CD4-positive, alpha-beta T cell treated with Interleukin-4 for 1 hour (primary cell): ENCODE measurements around the gene PCBP4.

ENCODE experiments used
- DNase-seq, 2 donors: peaks; one replicate each; pipeline ENCODE4 v3.0.0-alpha.2; 2020 to 2022

The PCBP4 gene

DNA sequence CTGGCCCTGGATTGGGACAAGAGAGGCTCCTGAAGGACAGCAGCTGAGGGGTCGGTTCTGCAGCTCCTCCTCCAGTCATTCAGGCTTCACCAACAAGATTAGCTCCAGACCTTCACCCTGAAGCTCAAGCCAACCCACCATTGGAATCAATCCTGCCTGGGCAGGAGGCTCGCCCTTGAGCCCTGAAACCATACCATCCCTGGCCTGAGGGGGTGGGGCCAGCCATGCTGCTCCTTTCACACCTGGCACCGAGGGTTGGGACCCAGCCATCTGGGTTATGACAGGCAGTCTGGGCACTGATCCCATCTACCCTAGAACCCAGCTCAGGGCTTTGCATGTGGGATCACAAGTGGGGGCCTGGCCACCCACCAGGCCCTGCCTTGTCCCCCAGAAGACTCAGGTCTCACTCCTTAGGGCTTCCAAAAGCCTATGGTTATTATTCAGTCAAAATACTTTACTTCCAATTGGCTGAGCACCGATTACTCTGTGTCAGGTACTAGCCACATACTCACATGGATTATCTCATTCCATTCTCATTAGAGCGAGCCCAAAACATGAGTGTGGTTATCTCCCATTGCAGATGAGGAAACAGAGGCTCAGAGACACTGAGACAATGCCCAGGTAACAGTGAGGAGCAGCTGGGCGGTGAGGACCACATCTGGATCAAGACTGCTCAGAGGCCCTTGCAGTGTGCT lies 3.5 kb upstream of the PCBP4 start:
- no peak for DNase-seq

DNA sequence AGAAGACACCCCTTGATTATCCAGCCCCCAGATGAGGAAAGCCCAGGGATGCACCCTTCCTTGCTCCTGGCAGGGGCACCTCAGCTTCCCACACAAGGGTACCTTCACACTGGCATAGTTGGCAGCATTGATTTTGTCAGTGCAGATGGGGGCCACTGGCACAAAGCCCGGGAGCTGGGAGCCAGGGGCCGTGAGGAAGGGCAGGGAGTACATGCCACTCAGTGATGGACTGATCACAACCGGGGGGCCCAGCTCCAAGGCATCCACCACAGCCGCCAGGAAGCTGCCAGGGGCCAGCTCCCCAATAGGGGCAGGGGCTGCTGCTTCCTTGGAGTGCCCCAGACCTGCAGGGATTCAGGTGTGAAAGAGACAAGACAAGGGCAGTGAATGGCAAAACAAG lies 2.6 kb upstream of the PCBP4 start:
- DNase-seq: no peak

DNA sequence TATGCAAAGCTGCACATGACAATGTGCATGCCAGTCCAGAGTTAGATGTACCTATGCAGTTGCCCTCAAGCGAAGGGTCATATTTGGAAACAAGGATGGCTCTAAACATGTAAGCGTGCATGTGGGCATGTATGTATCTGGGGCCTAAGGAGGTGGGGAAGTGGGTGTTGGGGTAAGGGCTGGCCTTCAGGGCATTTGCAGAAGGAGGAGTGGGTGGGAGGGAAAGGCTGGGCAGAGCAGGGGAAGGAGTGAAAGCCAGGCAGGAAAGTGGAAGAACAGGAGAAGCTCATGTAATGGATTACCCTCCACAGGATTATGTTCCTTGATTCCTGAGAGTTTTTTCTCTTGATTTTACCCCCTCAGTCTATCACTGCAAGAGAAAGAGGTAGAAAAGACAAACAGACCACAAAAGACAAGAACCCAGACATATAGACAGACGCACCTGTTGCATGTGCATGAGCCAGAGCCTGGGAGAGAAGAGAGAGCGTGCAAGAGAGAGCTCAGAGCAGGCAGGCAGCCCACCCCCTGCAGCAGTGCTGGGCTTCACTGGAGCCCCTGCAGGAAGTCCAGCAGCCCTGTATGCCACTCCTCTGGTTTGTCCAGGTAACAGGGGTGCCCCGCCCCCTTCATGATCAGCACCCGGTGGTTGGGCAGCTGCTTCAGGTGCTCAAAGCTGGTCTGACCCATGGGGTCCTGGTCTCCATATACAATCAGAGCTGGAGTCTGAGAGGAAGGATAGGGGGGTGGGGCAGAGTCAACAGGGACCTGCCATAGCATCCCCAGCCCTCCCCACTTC lies 1.8 kb upstream of the PCBP4 start:
- no peak for DNase-seq

DNA sequence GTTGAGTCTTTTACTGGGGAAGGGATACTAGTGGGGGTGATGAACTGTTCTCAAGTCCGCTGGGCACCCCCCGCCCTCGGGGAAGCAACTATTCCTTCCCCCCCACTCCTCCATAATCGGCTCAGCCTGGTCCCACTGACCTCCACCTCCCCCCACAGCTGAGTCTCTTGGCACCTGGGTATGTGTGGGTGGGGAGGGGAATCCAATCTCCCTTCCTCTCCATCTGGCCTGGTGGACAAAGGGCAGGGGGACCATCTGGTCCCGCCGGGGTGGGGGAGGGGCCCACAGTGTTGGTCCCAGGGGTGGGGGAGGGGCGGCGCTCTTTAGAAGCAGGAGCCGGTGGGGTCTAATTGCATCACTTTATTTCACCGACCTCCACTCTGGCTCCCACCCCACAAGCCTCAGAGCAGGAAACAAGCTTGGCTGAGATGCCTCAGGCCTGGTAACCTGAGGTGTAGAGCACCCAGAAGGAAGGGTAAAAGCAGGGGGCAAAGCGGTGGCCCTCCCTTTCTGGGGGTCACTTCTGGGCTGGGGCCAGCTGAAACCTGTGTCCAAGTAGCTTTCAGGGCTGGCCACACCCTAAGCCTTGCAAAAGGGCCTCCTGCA lies 1.0 kb upstream of the PCBP4 start:
- no peak for DNase-seq

DNA sequence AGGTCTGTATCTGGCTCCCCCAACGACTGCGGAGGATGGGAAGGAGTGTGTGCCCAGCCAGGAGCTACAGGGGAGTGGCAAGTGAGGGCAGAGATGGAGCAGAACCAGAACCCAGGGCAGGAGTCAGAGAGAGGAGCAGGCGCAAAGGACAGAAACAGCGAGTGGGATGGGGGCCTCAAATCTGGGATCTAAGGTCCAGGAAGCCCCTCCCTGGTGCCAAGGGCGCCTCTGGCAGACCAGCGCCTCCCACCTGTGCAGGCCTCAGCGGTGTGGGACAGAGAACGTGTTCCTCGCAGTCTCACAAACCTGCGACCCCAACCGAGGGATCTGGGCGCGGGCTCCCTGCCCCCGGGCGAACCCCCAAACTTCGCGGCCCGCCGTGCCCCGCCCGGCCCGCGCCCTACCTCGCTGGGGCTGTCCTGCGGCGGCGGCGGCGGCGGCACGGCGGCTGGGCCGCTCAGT lies 301 bp downstream of the PCBP4 start:
- no peak for DNase-seq

DNA sequence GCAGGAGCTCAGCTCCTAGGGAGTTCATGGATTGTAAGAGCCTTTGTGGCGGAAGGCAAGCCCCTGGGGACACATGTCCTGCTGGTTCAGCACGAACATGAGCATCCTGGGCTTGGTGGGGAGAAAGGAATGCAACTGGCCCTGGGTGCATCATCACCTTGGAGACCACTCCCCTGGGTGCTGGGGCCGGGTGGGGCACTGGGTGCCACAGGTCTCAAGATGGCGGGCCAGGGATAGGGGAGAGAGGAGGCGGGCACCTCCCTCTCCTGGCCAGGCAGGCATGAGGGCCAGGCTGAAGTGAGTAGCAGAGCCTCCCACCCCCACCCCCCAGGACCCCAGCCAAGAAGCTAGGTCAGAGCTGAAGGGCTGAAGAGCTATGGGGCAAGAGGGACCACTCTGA lies 768 bp downstream of the PCBP4 start:
- DNase-seq: no peak

DNA sequence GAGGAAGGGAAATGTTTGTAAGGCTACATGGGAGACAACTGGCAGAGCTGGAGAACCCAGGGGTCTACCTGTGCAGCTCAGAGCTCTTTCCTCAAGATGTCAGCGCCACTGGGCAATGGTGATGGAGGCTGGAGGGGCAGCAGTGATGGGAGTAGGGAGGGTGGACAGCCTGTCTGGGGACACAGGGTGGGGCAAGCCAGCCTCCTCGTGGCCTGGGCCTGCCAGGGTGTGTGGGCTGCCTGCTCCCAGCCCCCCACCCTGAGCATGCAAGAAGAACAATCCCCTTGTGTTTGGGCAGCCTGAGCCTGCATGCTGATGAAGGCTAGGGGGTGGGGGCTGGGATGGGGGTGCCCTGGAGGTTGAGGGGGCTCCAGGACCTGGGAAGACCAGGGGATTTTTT lies 1.2 kb downstream of the PCBP4 start:
- no peak for DNase-seq

DNA sequence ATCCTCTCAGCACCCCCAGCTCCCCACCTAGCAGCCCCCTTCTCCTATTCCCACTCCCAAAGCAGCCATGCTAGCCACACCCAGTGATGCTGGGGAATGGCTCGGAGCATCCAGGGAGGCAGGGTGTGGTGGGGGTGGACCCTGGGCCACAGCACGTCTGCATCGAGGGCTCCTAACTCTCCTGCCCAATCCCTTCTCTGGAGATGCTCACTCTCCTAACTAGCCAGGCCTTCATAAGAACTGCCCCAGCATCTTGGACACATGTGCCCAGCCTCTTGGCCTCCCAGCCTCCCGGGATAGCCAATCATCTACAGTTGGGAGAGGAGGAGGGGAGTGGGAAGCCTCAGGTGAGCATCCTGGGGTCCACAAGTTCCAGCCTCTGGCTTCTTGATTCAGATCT lies 2.7 kb downstream of the PCBP4 start:
- no peak for DNase-seq

DNA sequence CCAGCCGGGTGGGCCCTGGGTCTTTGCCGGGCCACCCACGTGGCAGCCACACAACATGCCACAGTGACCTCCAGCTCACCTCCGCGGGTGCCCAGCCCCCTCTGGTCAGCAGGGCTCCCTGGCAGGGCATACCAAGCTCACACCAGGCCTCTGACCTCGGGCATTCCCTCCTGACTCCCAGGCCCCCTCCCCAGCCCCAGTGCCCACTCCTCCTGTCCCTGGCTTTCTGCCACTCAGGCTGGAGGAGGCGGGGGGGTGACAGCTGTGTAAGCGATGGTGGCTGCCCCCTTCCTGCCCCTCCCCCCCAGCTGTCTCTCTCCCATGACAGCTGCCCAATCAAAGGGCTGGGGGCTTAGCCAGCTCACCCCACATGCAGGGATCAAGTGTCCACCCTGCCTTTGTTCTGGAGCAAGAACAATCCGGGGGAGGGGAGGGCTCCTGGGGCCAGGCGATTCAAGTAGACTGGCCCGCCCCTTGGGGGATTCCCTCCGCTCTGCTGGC lies 3.3 kb downstream of the PCBP4 start:
- DNase-seq: no peak

DNA sequence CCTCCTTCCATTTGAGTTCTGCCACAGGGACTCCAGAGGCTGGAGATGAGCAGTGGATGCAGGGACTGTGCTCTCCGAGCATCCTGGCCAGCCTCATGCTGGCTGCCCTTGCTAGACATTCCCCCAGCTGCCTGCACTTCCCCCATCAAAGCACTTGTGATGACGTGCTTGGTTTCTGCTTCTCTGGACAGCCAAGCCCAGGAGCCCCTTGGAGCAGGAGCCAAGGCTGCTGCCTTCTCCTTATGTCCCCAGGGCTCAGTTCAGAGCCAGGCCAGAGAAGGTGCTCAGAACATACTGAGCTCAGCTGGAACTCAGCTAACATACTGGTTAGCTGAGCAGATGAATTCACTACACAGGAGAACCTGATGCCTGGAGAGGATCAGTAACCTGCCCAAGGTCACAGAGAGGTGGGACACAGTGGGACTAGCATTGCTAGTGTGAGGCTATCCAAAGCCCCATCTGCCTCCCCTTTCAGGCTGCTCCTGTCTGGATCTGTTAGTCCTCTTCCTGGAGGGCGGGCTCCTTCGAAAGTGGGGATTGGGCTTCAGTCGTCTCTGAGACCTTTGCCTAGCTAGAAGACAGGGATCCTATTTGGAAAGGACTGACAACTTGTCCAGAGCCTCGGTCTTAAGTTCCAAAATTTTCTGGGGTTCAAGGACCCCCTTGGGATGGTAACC lies 4.3 kb downstream of the PCBP4 start:
- no peak for DNase-seq

DNA sequence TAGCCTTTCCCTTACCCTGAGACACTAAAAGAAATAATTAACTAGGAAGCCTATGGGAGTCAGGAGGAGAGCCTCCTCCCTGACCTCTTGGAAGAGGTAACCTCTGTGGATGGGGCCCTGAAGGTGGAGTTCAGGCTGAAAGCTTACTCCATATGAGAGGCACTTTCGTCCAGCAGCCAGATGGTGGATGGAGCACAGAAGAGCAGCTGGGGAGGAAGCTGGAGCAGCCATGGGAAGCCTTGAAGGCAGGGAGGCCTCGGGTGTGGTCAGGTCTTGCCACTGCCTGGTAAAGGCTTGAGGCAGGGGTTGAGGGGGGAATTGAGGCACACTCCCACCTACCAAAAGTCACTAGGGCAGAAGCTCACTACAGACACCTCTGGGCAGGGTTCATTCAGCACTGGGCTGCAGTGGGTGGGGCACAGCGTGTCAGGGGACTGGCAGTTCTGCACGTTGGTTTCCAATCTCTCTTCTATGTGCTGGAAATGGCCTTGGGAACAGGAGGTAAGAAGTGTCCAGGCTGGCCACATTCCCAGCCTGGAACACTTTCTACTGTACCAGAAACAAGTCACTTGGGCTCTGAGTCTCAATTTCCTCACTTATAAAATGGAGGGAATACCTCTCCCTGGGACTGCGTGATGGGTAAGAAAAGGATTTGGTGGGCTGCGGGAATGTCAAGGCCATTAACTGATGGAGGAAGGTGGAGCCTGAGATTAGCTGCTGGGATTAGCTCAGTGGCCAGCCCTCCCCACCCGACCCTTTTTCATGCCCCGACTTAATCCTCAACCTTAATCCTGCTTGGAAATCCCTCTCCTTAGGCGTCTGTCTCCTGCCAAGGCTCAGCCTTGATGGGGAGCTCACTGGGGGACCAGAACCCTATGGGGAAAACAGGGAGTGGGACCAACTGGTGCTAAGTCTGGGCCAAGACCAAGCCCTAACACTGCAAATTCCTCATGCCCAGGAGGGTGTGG lies 5.4 kb downstream of the PCBP4 start:
- DNase-seq: no peak

DNA sequence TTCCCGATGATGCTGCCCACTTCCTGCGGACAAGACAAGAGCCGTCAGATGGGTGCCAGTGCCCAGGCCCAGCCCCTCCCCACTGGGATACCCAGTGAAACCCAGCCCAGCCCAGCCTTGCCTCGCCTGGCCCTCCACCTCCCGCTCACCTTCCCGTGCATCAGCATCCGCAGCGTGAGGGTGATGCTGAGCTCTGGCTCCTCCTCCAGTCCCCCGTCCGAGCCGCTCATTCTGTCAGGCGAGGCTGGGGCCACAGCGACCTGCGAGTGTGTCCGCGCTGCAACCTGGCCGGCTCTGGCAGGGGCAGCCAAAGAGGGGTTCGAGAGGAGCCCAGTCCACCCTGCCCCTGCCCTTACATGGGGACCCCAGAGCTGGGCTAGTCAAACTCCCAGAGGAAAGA lies 6.2 kb downstream of the PCBP4 start:
- no peak for DNase-seq

DNA sequence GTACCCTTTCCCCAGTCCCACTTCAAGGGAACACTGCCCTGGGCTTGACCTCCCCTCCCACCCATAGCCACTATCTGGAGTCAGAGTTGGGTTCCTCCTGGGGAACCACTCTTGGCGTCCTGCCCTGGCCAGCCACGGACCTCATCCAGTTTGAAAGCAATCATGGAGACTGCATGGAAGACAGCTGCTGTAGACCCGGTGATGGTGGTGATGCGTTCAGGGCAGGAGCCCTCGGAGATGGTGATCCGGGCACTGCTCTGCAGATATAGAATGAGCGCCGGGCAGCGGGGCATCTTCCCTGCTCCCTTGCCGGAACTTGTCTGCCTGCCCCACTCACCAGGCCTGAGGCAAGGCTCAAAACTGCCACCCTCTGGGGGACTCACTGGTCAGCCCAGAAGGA lies 6.9 kb downstream of the PCBP4 start:
- no peak for DNase-seq

DNA sequence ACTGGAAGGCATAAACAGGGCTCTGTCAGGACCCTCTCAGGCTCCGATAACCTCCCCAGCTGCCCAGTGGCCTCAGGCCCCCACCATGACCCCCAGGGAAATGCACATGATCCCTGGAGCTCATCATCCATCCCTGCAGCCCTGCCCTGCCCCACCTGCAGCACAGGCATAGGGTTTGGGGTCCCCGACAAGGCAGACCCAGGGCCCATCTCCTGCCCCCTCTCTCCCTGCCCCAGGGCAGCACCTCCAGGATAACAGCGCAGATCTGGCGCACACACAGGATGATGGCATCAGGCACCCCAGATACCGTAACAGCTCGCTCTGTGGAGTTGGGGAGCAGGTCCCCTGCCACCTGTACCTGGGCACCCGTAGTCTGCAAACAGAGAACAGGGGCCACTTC lies 7.6 kb downstream of the PCBP4 start:
- no peak for DNase-seq

DNA sequence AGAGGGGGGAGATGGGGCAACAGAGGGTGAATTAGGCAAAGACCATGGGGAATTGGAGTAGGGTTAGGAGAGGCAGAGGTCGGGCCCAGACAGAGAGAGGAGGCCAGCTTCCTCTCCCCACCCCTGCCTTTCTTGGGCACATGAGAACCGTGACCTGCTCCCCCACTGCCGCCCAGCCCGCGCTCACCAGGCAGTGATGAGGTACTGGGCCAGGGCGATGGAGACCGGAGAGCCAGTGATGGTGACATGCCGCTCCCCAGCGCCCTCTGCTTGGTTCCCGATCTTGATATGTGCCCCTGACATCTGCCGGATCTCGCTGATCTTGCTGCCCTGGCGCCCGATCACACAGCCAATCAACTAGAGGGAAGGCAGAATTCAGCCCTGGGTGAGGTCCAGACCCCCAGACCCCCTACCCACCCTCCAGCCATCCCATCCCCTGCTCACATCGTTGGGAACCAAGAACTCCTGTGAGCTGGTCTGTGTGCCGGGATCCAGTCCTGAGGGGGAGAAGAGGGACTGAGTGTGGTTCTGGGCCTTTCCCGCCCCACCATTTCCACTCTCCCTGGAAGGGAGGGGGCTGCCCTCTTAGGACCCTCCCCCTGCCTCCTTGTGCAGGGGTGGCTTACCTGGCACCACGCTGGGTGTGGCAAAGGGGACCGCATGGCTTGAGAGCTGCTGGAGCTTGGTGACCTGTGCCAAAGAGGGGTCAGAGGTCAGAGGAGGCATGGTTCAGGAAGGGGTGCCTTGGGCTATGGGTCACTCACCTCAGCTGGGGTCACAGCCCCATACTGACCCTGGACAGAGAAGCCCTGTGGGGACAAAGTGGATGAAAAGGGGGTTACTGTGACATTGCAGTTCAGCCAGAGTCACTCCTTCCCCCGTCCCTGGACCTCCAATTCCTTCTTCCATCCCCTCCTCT lies 8.4 kb downstream of the PCBP4 start:
- no peak for DNase-seq

DNA sequence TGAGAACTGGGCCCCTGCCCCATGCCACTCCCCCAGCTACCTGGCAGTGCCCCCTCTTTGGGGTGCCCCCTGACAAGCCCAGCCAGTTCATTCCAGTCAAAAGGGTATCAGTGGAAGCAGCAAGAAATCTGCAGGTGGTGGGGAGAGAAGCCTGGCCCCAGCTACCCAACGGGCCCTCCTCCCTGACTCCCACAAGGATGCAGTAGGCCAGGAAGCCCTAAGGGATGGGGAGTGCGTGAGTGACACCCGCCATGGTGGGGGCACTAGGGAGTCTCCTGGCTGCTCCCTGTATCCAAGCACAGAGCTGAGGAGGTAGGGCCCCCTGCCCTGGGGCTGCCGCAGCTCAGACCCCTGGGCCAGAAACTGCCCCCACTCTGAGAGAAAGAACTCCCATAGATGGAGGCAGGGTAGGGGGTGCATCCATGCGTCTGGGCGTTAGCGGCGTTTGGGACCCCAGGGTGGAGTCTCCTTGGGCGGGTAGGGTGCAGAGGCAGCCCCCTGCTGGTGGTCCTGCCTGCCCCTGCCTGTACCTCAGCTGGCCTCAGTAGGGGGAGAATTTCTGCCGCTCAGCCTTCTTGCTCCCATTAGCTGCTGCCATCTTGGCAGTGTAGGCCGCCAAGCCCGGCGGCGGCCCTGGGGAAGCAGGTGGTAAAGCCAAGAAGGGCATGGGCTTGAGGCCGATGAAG lies 9.6 kb downstream of the PCBP4 start:
- DNase-seq: no peak

DNA sequence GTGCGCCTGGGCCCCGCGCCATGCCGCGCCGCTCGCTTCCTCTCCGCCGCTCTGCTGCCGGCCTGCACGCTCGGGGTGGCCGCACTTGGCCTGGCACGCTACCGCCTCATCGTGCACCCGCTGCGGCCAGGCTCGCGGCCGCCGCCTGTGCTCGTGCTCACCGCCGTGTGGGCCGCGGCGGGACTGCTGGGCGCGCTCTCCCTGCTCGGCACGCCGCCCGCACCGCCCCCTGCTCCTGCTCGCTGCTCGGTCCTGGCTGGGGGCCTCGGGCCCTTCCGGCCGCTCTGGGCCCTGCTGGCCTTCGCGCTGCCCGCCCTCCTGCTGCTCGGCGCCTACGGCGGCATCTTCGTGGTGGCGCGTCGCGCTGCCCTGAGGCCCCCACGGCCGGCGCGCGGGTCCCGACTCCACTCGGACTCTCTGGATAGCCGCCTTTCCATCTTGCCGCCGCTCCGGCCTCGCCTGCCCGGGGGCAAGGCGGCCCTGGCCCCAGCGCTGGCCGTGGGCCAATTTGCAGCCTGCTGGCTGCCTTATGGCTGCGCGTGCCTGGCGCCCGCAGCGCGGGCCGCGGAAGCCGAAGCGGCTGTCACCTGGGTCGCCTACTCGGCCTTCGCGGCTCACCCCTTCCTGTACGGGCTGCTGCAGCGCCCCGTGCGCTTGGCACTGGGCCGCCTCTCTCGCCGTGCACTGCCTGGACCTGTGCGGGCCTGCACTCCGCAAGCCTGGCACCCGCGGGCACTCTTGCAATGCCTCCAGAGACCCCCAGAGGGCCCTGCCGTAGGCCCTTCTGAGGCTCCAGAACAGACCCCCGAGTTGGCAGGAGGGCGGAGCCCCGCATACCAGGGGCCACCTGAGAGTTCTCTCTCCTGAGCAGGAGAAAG lies 11.1 kb downstream of the PCBP4 start:
- peak; percentile 27 to 43 for DNase-seq

DNA sequence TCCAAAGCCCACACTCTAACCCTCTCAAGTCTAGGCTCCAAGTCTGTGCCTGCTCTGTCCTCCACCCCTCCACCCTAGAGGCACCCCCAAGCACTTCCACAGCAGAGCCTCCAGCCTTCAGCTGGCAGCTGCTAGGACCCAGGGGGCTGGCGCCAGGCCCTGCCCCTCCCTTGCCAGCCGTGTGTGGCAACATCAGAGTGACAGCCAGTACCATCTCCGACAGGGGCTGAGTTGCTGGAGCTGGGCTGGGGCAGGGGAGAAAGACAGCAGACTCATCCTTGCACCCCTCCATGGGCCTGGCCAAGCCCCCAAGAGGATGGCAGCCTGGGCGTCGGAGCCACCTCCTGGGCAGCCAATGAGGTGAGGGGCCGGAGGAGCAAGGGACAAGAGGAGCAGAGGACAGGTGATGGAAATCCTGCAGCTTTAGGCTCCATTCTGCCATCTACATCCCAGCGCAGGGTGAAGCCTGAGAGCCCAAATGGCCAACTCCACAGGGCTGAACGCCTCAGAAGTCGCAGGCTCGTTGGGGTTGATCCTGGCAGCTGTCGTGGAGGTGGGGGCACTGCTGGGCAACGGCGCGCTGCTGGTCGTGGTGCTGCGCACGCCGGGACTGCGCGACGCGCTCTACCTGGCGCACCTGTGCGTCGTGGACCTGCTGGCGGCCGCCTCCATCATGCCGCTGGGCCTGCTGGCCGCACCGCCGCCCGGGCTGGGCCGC lies 11.9 kb downstream of the PCBP4 start, which contains the start of gene GPR62:
Gene GPR62, plus strand, starts transcription at position 207 of the 718 bp plus-strand sequence. Its CDS starts 272 bp downstream, at position 479.
- no peak for DNase-seq
